K562 treated with DMSO at 1 percent for 4 hours (cell line): Measurements from ENCODE around the gene SVOP. TPM values are rescaled to one million over a fixed set of nuclear protein-coding genes. Genes with fewer than 3 reads are reported as not detected.

Experiments
- total RNA-seq: library from RNA; unstranded; fragments of 300-600 nt; gene quantifications from 2 replicates; pipeline ENCODE4 v1.2.3, GENCODE V29; 2022; ENCODE audit not compliant: insufficient read depth

Gene SVOP
- 0.16 TPM in 1 of 2 replicates, not detected in the other for total RNA-seq

DNA sequence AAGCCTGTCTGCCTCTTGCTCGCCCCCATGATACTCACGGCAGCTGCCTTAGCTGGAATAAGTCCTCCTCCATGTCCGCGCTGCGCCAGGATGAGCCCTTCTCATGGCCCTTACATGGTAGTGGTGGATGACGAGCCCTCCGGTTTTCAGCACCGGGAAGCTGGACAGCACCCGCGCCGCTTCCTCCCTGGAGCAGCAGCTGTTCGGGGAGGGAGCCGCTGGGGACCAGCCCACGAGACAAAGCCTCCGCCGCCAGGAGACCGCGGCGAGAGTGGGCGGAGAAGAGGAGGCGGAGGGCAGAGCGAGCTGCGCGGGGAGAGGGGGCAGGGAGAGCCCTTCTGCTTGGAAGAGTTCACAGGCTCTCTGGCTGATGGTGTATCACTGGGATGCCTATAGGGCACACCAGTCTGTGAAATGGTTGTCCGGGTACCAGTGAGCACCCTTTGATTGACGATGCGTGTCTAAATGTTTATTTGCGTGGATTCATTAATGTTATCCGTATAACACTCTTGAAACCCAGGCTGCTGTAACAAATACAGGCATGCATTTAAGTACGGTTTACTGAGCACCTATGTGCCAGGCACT is at the start of gene SVOP:
Gene SVOP (minus strand): TSS at position 273 of the 585 bp plus-strand sequence. CDS start 200 bp downstream, at position 73.

DNA sequence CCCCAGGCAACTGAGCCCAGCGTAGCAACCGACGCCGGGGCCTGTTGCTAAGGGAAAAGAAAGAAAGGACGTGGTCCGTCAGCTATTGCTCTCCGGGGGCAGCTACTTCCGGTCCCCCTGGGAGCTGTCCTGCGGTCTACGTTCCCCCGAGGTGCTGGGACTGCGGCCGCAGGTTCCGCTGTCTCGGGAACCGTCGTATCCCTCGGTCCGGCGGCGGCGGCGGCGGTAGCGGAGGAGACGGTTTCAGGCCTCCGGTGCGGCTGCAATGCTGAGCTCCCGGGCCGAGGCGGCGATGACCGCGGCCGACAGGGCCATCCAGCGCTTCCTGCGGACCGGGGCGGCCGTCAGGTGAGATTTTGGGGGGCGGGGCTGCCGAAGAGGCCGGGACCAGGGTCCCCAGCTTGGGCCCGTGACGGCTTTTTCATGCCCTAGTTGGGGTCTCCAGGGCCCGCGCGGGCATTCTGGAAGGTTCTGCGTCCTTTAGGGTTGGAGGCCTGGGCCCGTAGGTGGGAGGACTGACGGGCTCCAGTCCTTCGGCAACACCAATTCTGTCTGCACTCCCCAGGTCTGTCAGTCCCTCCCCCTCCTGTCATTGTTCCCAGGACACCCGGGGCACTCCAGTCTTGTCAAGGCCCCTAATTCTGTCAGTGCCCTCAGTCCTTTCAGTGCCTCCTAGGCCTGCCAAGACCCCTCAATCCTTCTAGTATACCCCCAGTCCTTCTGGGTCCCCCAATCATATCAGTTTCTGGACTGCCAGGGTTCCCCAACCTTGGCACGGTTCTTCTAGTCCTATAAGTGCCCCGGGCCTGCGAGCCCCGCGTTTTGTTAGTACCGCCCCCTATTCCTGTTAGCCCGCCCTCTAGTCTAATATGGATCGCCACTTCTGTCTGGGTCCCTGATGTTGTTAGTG is 31.8 kb upstream of the SVOP start, which contains the start of gene USP30:
Gene USP30 (plus strand): TSS at position 163 of the 910 bp plus-strand sequence. CDS start 103 bp downstream, at position 266.

DNA sequence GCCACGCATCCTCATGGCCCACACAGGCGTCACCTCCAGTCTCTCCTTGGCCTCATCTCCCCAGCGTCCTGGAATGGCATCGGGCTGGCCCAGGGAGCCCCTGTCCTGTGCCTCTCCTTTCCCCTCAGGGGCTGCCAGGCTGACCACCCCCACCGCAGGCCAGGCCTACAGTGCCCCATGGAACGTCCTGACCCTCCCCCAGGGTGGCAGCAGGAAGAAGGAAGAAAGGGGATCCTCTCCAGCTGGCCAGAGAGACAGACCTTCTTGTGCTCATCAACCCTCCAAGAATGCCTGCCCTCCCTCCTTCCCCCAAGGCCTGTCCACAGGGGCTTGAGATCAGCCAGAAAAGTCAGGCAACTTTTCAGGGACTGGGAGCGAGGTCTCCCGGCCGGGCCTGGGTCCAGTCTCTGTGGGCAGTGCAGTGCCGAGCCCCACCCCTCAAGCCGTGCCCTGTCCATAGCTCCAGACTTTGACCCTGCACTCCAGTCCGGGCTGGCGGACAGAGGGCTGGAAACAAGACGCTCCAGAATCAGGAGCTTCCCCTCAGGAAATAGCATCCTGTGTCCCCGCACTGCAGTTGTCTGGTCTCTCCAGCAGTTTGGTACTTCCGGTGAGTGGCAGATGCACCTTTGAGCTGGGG is 141.1 kb downstream of the SVOP start, which contains the start of gene DAO:
Gene DAO (plus strand): TSS at position 478 of the 640 bp plus-strand sequence. CDS start 4,915 bp downstream, outside the sequence.

Other genes starting within 250 kb of the SVOP start
- 6.4 and 10.2 TPM in 2 replicates for gene SSH1, start 163.5 kb downstream of the SVOP start, total RNA-seq
- gene DAO, start 141.0 kb downstream of the SVOP start, total RNA-seq: not detected in 2 replicates
- gene USP30, start 31.5 kb upstream of the SVOP start, total RNA-seq: 1.5 and 2.8 TPM in 2 replicates
- 16.0 and 23.0 TPM in 2 replicates for gene ALKBH2, start 72.4 kb upstream of the SVOP start, total RNA-seq
- 17.1 and 25.8 TPM in 2 replicates for gene UNG, start 76.5 kb upstream of the SVOP start, total RNA-seq
- 3.5 and 6.7 TPM in 2 replicates for gene ACACB, start 95.5 kb upstream of the SVOP start, total RNA-seq